Measurements from ENCODE around the gene FGF11. TPM values are rescaled to one million over a fixed set of nuclear protein-coding genes. Genes with fewer than 3 reads are reported as not detected.

FGF11 gene
- polyA plus RNA-seq, 1 of the 3 experiments (the other 2 are of a cell fraction): 1.9 TPM

DNA sequence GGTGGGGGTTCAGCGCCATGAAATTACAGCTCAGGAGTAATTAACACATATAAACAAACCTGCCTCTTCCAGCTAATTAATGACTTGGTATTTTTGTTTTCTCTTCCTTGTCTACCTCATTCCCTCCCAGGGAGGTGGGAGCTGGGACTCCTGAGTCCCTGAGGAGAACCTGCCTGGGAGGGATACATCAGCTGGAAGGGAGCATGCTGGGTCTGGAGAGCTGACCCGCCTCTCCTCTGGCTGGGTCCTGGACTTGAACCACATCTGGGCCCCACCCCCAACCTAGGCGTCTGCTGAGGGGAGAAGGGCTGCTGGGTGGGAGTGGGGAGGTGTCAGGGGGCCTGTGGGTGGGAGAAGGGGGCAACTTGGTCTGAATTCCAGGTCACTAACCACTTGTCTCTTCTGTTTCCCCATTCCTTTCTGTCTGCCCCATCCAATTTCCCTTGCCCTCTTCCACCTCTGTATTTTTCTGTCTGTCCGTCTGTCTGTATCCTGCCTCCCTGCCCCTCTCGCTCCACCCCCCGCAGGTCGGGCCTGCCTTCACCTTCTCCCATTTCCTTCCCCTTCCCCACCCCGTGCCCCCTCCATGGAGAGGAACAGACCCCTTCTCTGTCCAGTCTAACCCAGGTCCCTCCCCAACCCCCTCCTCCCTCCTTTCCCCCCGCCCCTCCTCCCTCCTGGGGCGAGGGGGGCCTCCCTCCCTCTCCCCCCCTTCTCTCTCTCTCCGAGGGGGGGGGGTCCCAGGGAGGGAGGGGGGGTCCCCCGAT, 31.6 kb upstream of the FGF11 start, which contains the start of gene NLGN2:
Gene NLGN2, plus strand, starts transcription at position 361 of the 767 bp plus-strand sequence. CDS start 411 bp downstream, outside the sequence.
- Histone ChIP-seq H4K20me1 (ENCODE audit: insufficient read depth) (peaks cover 11% of the 10 kb centered on the region; the same call in 1 of the 2 replicates), H3K9me2 (no peaks in the 10 kb centered on the region), H3K4me3 (ENCODE audit: low read depth in 2 of 2, low read length in 1 of 2) (peak within 1 kb of the TSS in 1 of 2 experiments; percentile 47; a peak in 1 of 4 replicates), H3K4me1 (ENCODE audit: control insufficient read depth in 1 of 2, insufficient read depth in 2 of 2, low read depth in 1 of 2, low read length in 1 of 2) (peaks cover 4 to 21% of the 10 kb centered on the region in 2 experiments; a peak in 2 of 4 replicates), H3K79me2 (ENCODE audit: insufficient read depth) (peaks cover 34% of the 10 kb centered on the region), H3K4me2 (peak within 1 kb of the TSS; percentile 100), H3K27me3 (ENCODE audit: insufficient read depth) (no peaks in the 10 kb centered on the region), H3K9ac (no peak within 1 kb of the TSS), H3K27ac (ENCODE audit: low read depth in 2 of 2, low read length in 1 of 2) (no peak within 1 kb of the TSS), H3K9me3 (no peaks in the 10 kb centered on the region), H3K36me3 (replicated peaks in 1 of 2; ENCODE audit: control insufficient read depth in 1 of 2, insufficient read depth in 2 of 2, low read length in 1 of 2) (peaks cover 8 to 30% of the 10 kb centered on the region in 2 experiments), H3F3A (replicated peaks; ENCODE audit: insufficient read depth) (peaks cover 11% of the 10 kb centered on the region), H2AFZ (ENCODE audit: low read depth) (no peak within 1 kb of the TSS)
- DNase-seq: no peak
- 73% methylated on average over 12 of the region's 12 CpGs for WGBS (ENCODE audit: low lambda C conversion rate)
- ChIA-PET CTCF (interaction anchor here (0.7 to 4.9 kb wide), 5 partner anchors 9 to 153 kb away, joined by 3 to 28 read pairs (median 6); partner anchors contain the start of gene TMEM95), POLR2A (no interaction called here)
- TF ChIP-seq SMC3 (IDR thresholded peaks at IDR 0.05; ENCODE audit: low read depth, low read length) (no peak), GABPA (IDR thresholded peaks at IDR 0.05; ENCODE audit: low read depth) (no peak), MEF2A (IDR thresholded peaks at IDR 0.05; ENCODE audit: borderline replicate concordance, low read depth) (no peak), SIN3A (IDR thresholded peaks at IDR 0.05; ENCODE audit: borderline replicate concordance, low read depth, low read length) (no peak), NFIC (IDR thresholded peaks at IDR 0.05; ENCODE audit: borderline replicate concordance) (no peak), TAF1 (IDR thresholded peaks at IDR 0.05; ENCODE audit: borderline replicate concordance, low read depth, low read length) (no peak), RCOR1 (IDR thresholded peaks at IDR 0.05; ENCODE audit: low read length) (no peak), TCF12 (IDR thresholded peaks at IDR 0.05) (no peak), TEAD4 (IDR thresholded peaks at IDR 0.05; ENCODE audit: borderline replicate concordance, insufficient read depth) (no peak), ELF1 (IDR thresholded peaks at IDR 0.05) (no peak), EZH2phosphoT487 (IDR thresholded peaks at IDR 0.05; ENCODE audit: borderline replicate concordance, low read depth) (no peak), FOXJ3 (CRISPR knock-in tag; IDR thresholded peaks at IDR 0.05) (no peak)
- TF ChIP-seq, protein P1, sequence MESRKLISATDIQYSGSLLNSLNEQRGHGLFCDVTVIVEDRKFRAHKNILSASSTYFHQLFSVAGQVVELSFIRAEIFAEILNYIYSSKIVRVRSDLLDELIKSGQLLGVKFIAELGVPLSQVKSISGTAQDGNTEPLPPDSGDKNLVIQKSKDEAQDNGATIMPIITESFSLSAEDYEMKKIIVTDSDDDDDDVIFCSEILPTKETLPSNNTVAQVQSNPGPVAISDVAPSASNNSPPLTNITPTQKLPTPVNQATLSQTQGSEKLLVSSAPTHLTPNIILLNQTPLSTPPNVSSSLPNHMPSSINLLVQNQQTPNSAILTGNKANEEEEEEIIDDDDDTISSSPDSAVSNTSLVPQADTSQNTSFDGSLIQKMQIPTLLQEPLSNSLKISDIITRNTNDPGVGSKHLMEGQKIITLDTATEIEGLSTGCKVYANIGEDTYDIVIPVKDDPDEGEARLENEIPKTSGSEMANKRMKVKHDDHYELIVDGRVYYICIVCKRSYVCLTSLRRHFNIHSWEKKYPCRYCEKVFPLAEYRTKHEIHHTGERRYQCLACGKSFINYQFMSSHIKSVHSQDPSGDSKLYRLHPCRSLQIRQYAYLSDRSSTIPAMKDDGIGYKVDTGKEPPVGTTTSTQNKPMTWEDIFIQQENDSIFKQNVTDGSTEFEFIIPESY (IDR thresholded peaks at IDR 0.05; ENCODE audit: borderline replicate concordance, low read depth): no peak
- TF ChIP-seq, protein P2, sequence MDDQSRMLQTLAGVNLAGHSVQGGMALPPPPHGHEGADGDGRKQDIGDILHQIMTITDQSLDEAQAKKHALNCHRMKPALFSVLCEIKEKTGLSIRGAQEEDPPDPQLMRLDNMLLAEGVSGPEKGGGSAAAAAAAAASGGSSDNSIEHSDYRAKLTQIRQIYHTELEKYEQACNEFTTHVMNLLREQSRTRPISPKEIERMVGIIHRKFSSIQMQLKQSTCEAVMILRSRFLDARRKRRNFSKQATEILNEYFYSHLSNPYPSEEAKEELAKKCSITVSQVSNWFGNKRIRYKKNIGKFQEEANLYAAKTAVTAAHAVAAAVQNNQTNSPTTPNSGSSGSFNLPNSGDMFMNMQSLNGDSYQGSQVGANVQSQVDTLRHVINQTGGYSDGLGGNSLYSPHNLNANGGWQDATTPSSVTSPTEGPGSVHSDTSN (IDR thresholded peaks at IDR 0.05): no peak

All from SK-N-SH (cell line).